IMR-90 (cell line): Measurements from ENCODE around the gene ZP3. TPM values are rescaled to one million over a fixed set of nuclear protein-coding genes. Genes with fewer than 3 reads are reported as not detected.

Experiments
- ATAC-seq: fragments of 200-7000 bp; cut with Tn5 transposase; 2 replicates; pipeline ENCODE4 v1.9.1; 2020; ENCODE audit warnings: low read depth, mild to moderate bottlenecking, moderate library complexity
- BruUV-seq: library from RNA; stranded (reverse); fragments of 400-500 nt; replicated peaks from 2 replicates; lab custom pipeline; 2021; lab: Mats Ljungman, UMichigan
- CTCF ChIA-PET: fragments of 300-600 bp; formaldehyde crosslinking; extraction: SDS; loops from one replicate; lab custom pipeline; 2021; ENCODE audit warnings: antibody characterized with exemption; lab: Yijun Ruan, JAX
- POLR2A ChIA-PET: fragments of 300-600 bp; sonication (Branson Sonifier 250); formaldehyde crosslinking; loops from one replicate; lab custom pipeline; 2022; ENCODE audit warnings: antibody characterized with exemption; ENCODE audit not compliant: unreplicated experiment; lab: Charles Lee
- DNase-seq: peaks from one replicate; pipeline ENCODE4 v3.0.0; 2013
- H2AFZ ChIP-seq: replicated peaks from 2 replicates; pipeline ENCODE3; 2013; ENCODE audit warnings: low read length, mild to moderate bottlenecking; ENCODE audit not compliant: poor library complexity
- H2AK5ac ChIP-seq: 2 replicates; pipeline ENCODE4 v1.6.1; 2013; ENCODE audit warnings: low read depth, low read length, inconsistent platforms
- H2AK9ac ChIP-seq: replicated peaks from 2 replicates; pipeline ENCODE3; 2013; ENCODE audit warnings: mild to moderate bottlenecking, low read depth, low read length, moderate library complexity; ENCODE audit not compliant: poor library complexity
- H2BK120ac ChIP-seq: 2 replicates; pipeline ENCODE4 v1.6.1; 2013; ENCODE audit warnings: low read depth, low read length, inconsistent platforms
- H2BK15ac ChIP-seq: 3 replicates; pipeline ENCODE4 v1.6.1; 2013; ENCODE audit warnings: low read depth, low read length, inconsistent platforms
- H2BK20ac ChIP-seq: 2 replicates; pipeline ENCODE4 v1.6.1; 2013; ENCODE audit warnings: low read depth, mild to moderate bottlenecking, inconsistent platforms, low read length, moderate library complexity
- H2BK5ac ChIP-seq: 2 replicates; pipeline ENCODE4 v1.6.1; 2013; ENCODE audit warnings: mild to moderate bottlenecking, low read depth, low read length, inconsistent platforms; ENCODE audit not compliant: poor library complexity, severe bottlenecking
- H3K14ac ChIP-seq: replicated peaks from 2 replicates; pipeline ENCODE4 v1.6.1; 2013; ENCODE audit warnings: low read depth, low read length, inconsistent platforms
- H3K18ac ChIP-seq: 2 replicates; pipeline ENCODE4 v1.6.1; 2013; ENCODE audit warnings: low read depth, low read length, control low read depth
- H3K23ac ChIP-seq: 2 replicates; pipeline ENCODE4 v1.6.1; 2013; ENCODE audit warnings: low read depth, low read length, inconsistent platforms
- H3K27ac ChIP-seq: 2 replicates; pipeline ENCODE4 v1.5.1; 2013; ENCODE audit warnings: mild to moderate bottlenecking, control low read depth, low read length; ENCODE audit not compliant: insufficient read depth
- H3K27me3 ChIP-seq: 2 replicates; pipeline ENCODE4 v1.6.1; 2013; ENCODE audit warnings: low read length; ENCODE audit not compliant: control insufficient read depth, insufficient read depth
- H3K36me3 ChIP-seq: 2 replicates; pipeline ENCODE4 v1.6.1; 2013; ENCODE audit warnings: low read length, mixed read lengths; ENCODE audit not compliant: control insufficient read depth, insufficient read depth
- H3K4ac ChIP-seq: 2 replicates; pipeline ENCODE4 v1.6.1; 2013; ENCODE audit warnings: low read depth, low read length, inconsistent platforms
- H3K4me1 ChIP-seq: 2 replicates; pipeline ENCODE4 v1.6.1; 2013; ENCODE audit warnings: low read length, mixed read lengths; ENCODE audit not compliant: control insufficient read depth, insufficient read depth
- H3K4me2 ChIP-seq: 2 replicates; pipeline ENCODE4 v1.6.1; 2013; ENCODE audit warnings: low read depth, mild to moderate bottlenecking, control low read depth, low read length, moderate library complexity
- H3K4me3 ChIP-seq: 2 replicates; pipeline ENCODE4 v1.5.1; 2013; ENCODE audit warnings: low read depth, mild to moderate bottlenecking, control low read depth, low read length, moderate library complexity; ENCODE audit not compliant: insufficient read depth
- H3K56ac ChIP-seq: 2 replicates; pipeline ENCODE4 v1.6.1; 2013; ENCODE audit warnings: low read length, inconsistent platforms; ENCODE audit not compliant: insufficient read depth; ENCODE audit errors: extremely low read depth
- H3K79me1 ChIP-seq, 2 experiments: 2 replicates each; pipeline ENCODE4 v1.6.1; 2013; ENCODE audit warnings: low read length in 2 of 2, inconsistent platforms in 1 of 2, low read depth in 1 of 2
- H3K9ac ChIP-seq: 2 replicates; pipeline ENCODE4 v1.6.1; 2013; ENCODE audit warnings: low read depth, low read length, control low read depth
- H3K9me1 ChIP-seq: 2 replicates; pipeline ENCODE4 v1.6.1; 2013; ENCODE audit warnings: low read length, inconsistent platforms; ENCODE audit not compliant: insufficient read depth
- H3K9me3 ChIP-seq: 2 replicates; pipeline ENCODE4 v1.6.1; 2013; ENCODE audit warnings: low read length; ENCODE audit not compliant: control insufficient read depth, insufficient read depth
- H4K20me1 ChIP-seq: 2 replicates; pipeline ENCODE4 v1.6.1; 2013; ENCODE audit warnings: low read length, inconsistent platforms; ENCODE audit not compliant: insufficient read depth
- H4K5ac ChIP-seq: 2 replicates; pipeline ENCODE4 v1.6.1; 2013; ENCODE audit warnings: mild to moderate bottlenecking, low read depth, low read length, control low read depth
- H4K8ac ChIP-seq, 2 experiments: 2 replicates each; pipeline ENCODE4 v1.6.1; 2013; ENCODE audit warnings: low read depth in 2 of 2, low read length in 2 of 2, control low read depth in 1 of 2, inconsistent platforms in 1 of 2
- H4K91ac ChIP-seq: 2 replicates; pipeline ENCODE4 v1.6.1; 2013; ENCODE audit warnings: low read depth, low read length, inconsistent platforms; ENCODE audit not compliant: insufficient read depth
- BHLHE40 ChIP-seq: fragments of 150-350 bp; IDR thresholded peaks from 2 replicates; pipeline ENCODE4 v1.6.1; 2016; ENCODE audit warnings: mild to moderate bottlenecking, low read depth, low read length
- CHD1 ChIP-seq: IDR thresholded peaks from 2 replicates; pipeline ENCODE4 v1.6.1; 2012; ENCODE audit warnings: low read depth, low read length, improper control_type of control experiment
- CTCF ChIP-seq: conservative IDR thresholded peaks from 2 replicates; pipeline ENCODE4 v1.5.1; 2012; ENCODE audit warnings: mild to moderate bottlenecking, low read depth, low read length, improper control_type of control experiment
- ELK1 ChIP-seq: fragments of 150-350 bp; IDR thresholded peaks from 2 replicates; pipeline ENCODE4 v1.6.1; 2016; ENCODE audit warnings: low read depth, mild to moderate bottlenecking, low read length, moderate library complexity, borderline replicate concordance
- FOS ChIP-seq: fragments of 150-350 bp; IDR thresholded peaks from 2 replicates; pipeline ENCODE4 v1.6.1; 2016; ENCODE audit warnings: low read depth, low read length
- MAFK ChIP-seq: IDR thresholded peaks from 2 replicates; pipeline ENCODE4 v1.6.1; 2012; ENCODE audit warnings: low read depth, low read length, improper control_type of control experiment
- MAZ ChIP-seq: IDR thresholded peaks from 2 replicates; pipeline ENCODE4 v1.6.1; 2012; ENCODE audit warnings: low read depth, mild to moderate bottlenecking, low read length, improper control_type of control experiment, moderate library complexity, borderline replicate concordance
- NFE2L2 ChIP-seq: fragments of 150-350 bp; IDR thresholded peaks from 2 replicates; pipeline ENCODE4 v1.6.1; 2016; ENCODE audit warnings: low read depth, mild to moderate bottlenecking, low read length
- RFX5 ChIP-seq: IDR thresholded peaks from 2 replicates; pipeline ENCODE4 v1.8.0; 2012; ENCODE audit warnings: low read depth, mild to moderate bottlenecking, low read length, moderate library complexity
- USF2 ChIP-seq: fragments of 150-350 bp; IDR thresholded peaks from 2 replicates; pipeline ENCODE4 v1.6.1; 2017; ENCODE audit warnings: mild to moderate bottlenecking, antibody characterized with exemption, low read length, low read depth
- WGBS, 2 experiments: methylation state at CpG; one replicate each; pipeline versions ENCODE4 v1.1.5 to v1.1.7; 2013; ENCODE audit warnings: missing lambda C conversion rate in 2 of 2; ENCODE audit not compliant: insufficient read length in 1 of 2; ENCODE audit errors: extremely low coverage in 2 of 2; 5-methylcytosine and 5-hydroxymethylcytosine counted together
- dilution Hi-C: fragments of 300-500 bp; cut with HindIII; formaldehyde crosslinking; loops from one replicate; pipeline ENCODE4 v1.14.3; 2018; ENCODE audit warnings: low sequenced_read_pairs; ENCODE audit not compliant: unreplicated experiment
- in situ Hi-C: fragments of 300-500 bp; cut with MboI; formaldehyde crosslinking; loops from 3 replicates; pipeline ENCODE4 v1.14.3; 2019; ENCODE audit warnings: low sequenced_read_pairs, inconsistent platforms, mixed read lengths
- intact Hi-C: fragments of 100-400 bp; cut with micrococcal nuclease; formaldehyde crosslinking; loops from 2 replicates; pipeline ENCODE4 v1.10.0; 2022
- polyA plus RNA-seq, 3 experiments: library from polyadenylated mRNA; depleted of rRNA; stranded (reverse); fragments of >200 nt; gene quantifications; 2 replicates each; pipeline ENCODE4 v1.2.3, GENCODE V29; 2012; ENCODE audit warnings: low replicate concordance in 1 of 3
- total RNA-seq: library from RNA; depleted of rRNA; stranded (reverse); fragments of >200 nt; gene quantifications from 2 replicates; pipeline ENCODE4 v1.2.3, GENCODE V29; 2012

The ZP3 gene
- total and polyA plus RNA-seq, 2 of the 4 experiments (the other 2 are of a cell fraction): 0.54 to 0.67 TPM

- H4K20me1 ChIP-seq: no peaks in the 10 kb centered on the region
- intact Hi-C loops (no loop called here), in situ Hi-C loops (no loop called here), dilution Hi-C loops (no loop called here)
- H4K5ac ChIP-seq: no peak overlapping the region
- H3K9ac ChIP-seq: no peak overlapping the region
- no peak overlapping the region for H2BK5ac ChIP-seq
- no peak for ATAC-seq
- H4K8ac ChIP-seq: no peak overlapping the region
- H2AK9ac ChIP-seq: peak overlapping the region; percentile 42
- H2AK5ac ChIP-seq: no peak overlapping the region; the same call in 1 of the 2 replicates
- H3K36me3 ChIP-seq: no peaks in the 10 kb centered on the region
- no peak overlapping the region for H3K14ac ChIP-seq
- H3K9me1 ChIP-seq: peaks cover 3% of the 10 kb centered on the region; the same call in 1 of the 2 replicates
- ChIA-PET POLR2A (no interaction called here), CTCF (interaction anchor here (0.6 kb wide), 1 partner anchor 11 kb away, joined by 3 read pairs; no protein-coding TSS in a partner anchor)
- H3K4ac ChIP-seq: no peak overlapping the region
- no peak overlapping the region for H2BK120ac ChIP-seq
- no TSS peak for BruUV-seq
- H3K4me2 ChIP-seq: no peak overlapping the region
- H3K18ac ChIP-seq: no peak overlapping the region
- H2AFZ ChIP-seq: peak overlapping the region; percentile 32
- no peak overlapping the region for H3K23ac ChIP-seq
- H3K79me1 ChIP-seq: no peaks in the 10 kb centered on the region
- H2BK15ac ChIP-seq: no peak overlapping the region
- no peak overlapping the region for H2BK20ac ChIP-seq
- WGBS, 2 experiments: 91% methylated on average over 6 of the region's 10 CpGs; no CpG with 5 or more reads in 1 of the 2 experiments
- no peaks in the 10 kb centered on the region for H3K4me1 ChIP-seq
- H3K9me3 ChIP-seq: no peaks in the 10 kb centered on the region
- no peak overlapping the region for H4K91ac ChIP-seq
- H3K4me3 ChIP-seq: no peak overlapping the region
- H3K56ac ChIP-seq: no peak overlapping the region
- TF ChIP-seq MAFK (no peak), BHLHE40 (no peak), ELK1 (no peak), MAZ (no peak), CHD1 (no peak), CTCF (no peak), USF2 (no peak), NFE2L2 (no peak), FOS (no peak), RFX5 (no peak)
- no peak overlapping the region for H3K27ac ChIP-seq
- DNase-seq: no peak
- peaks cover 4% of the 10 kb centered on the region; the same call in 1 of the 2 replicates for H3K27me3 ChIP-seq
Observed at GRCh38 chr7:76403780-76404494, 20.8 kb upstream of the ZP3 start.
